Thyroid gland (tissue), 4 donors: Measurements from ENCODE around the gene LPP. TPM values are rescaled to one million over a fixed set of nuclear protein-coding genes. Genes with fewer than 3 reads are reported as not detected.

ENCODE experiments used
- DNase-seq, 2 donors: peaks; one replicate each; pipeline ENCODE4 v3.0.0-alpha.2; 2019
- H3K27ac ChIP-seq, 3 donors: fragments of 200-600 bp; sonication (generic); 1 replicate in 2 of 3; 2 replicates in 1 of 3; pipeline ENCODE4 v1.5.1; 2016 to 2019; ENCODE audit warnings: mild to moderate bottlenecking in 1 of 3, moderate library complexity in 1 of 3
- H3K27me3 ChIP-seq: fragments of 200-600 bp; sonication (generic); one replicate; pipeline ENCODE4 v1.5.1; 2019
- H3K36me3 ChIP-seq, 2 donors: fragments of 200-600 bp; sonication (generic); one replicate each; pipeline ENCODE4 v1.5.1; 2016 to 2019
- H3K4me1 ChIP-seq, 2 donors: fragments of 200-600 bp; sonication (generic); one replicate each; pipeline ENCODE4 v1.5.1; 2017 to 2019
- H3K4me3 ChIP-seq, 3 donors: fragments of 200-600 bp; sonication (generic); replicated peaks in 1 of 3; 1 replicate in 2 of 3; 2 replicates in 1 of 3; pipeline ENCODE4 v1.5.1; 2016; ENCODE audit warnings: mild to moderate bottlenecking in 1 of 3
- H3K9me3 ChIP-seq: fragments of 200-600 bp; sonication (generic); one replicate; pipeline ENCODE4 v1.5.1; 2017
- CTCF ChIP-seq, 6 experiments: fragments of 200-600 bp in 3 of 6; fragments of 450-650 bp in 3 of 6; sonication (generic) in 3 of 6; IDR thresholded peaks; one replicate each; pipeline ENCODE4 v1.5.1; 2016 to 2019; ENCODE audit warnings: antibody characterized with exemption in 6 of 6, mild to moderate bottlenecking in 2 of 6, inconsistent platforms in 1 of 6, moderate library complexity in 1 of 6
- POLR2A ChIP-seq, 2 donors: fragments of 450-650 bp; IDR thresholded peaks; one replicate each; pipeline ENCODE4 v1.6.1; 2017; ENCODE audit warnings: antibody characterized with exemption in 2 of 2, mild to moderate bottlenecking in 2 of 2, moderate library complexity in 1 of 2
- WGBS, 2 donors: methylation state at CpG; one replicate each; pipeline ENCODE4 v1.1.5; 2017; 5-methylcytosine and 5-hydroxymethylcytosine counted together
- intact Hi-C: fragments of 100-400 bp; cut with DNase I; formaldehyde crosslinking; loops from one replicate; pipeline ENCODE4 v1.15.1; 2023
- total RNA-seq, 4 donors: library from RNA; depleted of rRNA; stranded (reverse); fragments of >200 nt; gene quantifications; one replicate each; pipeline ENCODE4 v1.2.3, GENCODE V29; 2016

The LPP gene
- total RNA-seq, 4 donors from 2014 or later: 79.0 to 141 (median 82.8) TPM

- Histone ChIP-seq H3K27ac (peak overlapping the region; percentile 87 to 91 (median 88)), H3K4me3 (peak overlapping the region; percentile 27 to 94 (median 88)), H3K36me3 (no peaks in the 10 kb centered on the region), H3K27me3 (no peaks in the 10 kb centered on the region), H3K9me3 (no peaks in the 10 kb centered on the region), H3K4me1 (peaks cover 0 to 18% of the 10 kb centered on the region in 2 donors)
- peak; percentile 82 to 85 for DNase-seq
- WGBS, 2 donors: 1 to 2% methylated on average over 19 to 33 of the region's 36 CpGs
- TF ChIP-seq POLR2A (IDR thresholded peaks at IDR 0.05) (no peak), CTCF (IDR thresholded peaks at IDR 0.05) (no peak)
- intact Hi-C loops: loop anchor here (10.0 kb wide), 1 partner anchor 399 kb away; no protein-coding TSS in a partner anchor
Measured at GRCh38 chr3:188153437-188154013, 432 bp upstream of the LPP start.

- no peaks in the 10 kb centered on the region for H3K36me3 ChIP-seq
- 65 to 67% methylated on average over 8 of the region's 8 CpGs for WGBS, 2 donors
- H3K4me3 ChIP-seq: peak overlapping the region in 2 of 3 donors; percentile 88 to 94
- DNase-seq: no peak
- no peaks in the 10 kb centered on the region for H3K27me3 ChIP-seq
- H3K27ac ChIP-seq: peak overlapping the region; percentile 87 to 91 (median 88)
- no peaks in the 10 kb centered on the region for H3K9me3 ChIP-seq
- intact Hi-C loops: loop anchor here (10.0 kb wide), 1 partner anchor 400 kb away; no protein-coding TSS in a partner anchor
- TF ChIP-seq CTCF (IDR thresholded peaks at IDR 0.05) (no peak), POLR2A (IDR thresholded peaks at IDR 0.05) (no peak)
- peaks cover 8 to 27% of the 10 kb centered on the region in 2 donors for H3K4me1 ChIP-seq
Measured at GRCh38 chr3:188154809-188155574, 1.0 kb downstream of the LPP start.

GRCh38 chr3:188156056-188156455 lies 2.1 kb downstream of the LPP start:
- Histone ChIP-seq H3K4me1 (peaks cover 8 to 27% of the 10 kb centered on the region in 2 donors), H3K27me3 (no peaks in the 10 kb centered on the region), H3K27ac (no peak overlapping the region), H3K36me3 (no peaks in the 10 kb centered on the region), H3K9me3 (no peaks in the 10 kb centered on the region), H3K4me3 (no peak overlapping the region)
- intact Hi-C loops: loop anchor here (10.0 kb wide), 1 partner anchor 401 kb away; no protein-coding TSS in a partner anchor
- no peak for DNase-seq
- TF ChIP-seq POLR2A (IDR thresholded peaks at IDR 0.05) (no peak), CTCF (IDR thresholded peaks at IDR 0.05) (no peak)
- WGBS, 2 donors: 94 to 96% methylated on average over 2 of the region's 2 CpGs

- Histone ChIP-seq H3K4me1 (peaks cover 8 to 25% of the 10 kb centered on the region in 2 donors), H3K9me3 (no peaks in the 10 kb centered on the region), H3K27me3 (no peaks in the 10 kb centered on the region), H3K36me3 (no peaks in the 10 kb centered on the region), H3K27ac (no peak overlapping the region), H3K4me3 (no peak overlapping the region)
- intact Hi-C loops: loop anchor here (10.0 kb wide), 1 partner anchor 403 kb away; no protein-coding TSS in a partner anchor
- TF ChIP-seq CTCF (IDR thresholded peaks at IDR 0.05) (no peak), POLR2A (IDR thresholded peaks at IDR 0.05) (no peak)
- 88 to 92% methylated on average over 6 of the region's 6 CpGs for WGBS, 2 donors
- no peak for DNase-seq
Measured at GRCh38 chr3:188157407-188157806, 3.5 kb downstream of the LPP start.

GRCh38 chr3:188157971-188158370 lies 4.0 kb downstream of the LPP start:
- 69 to 81% methylated on average over 5 of the region's 5 CpGs for WGBS, 2 donors
- Histone ChIP-seq H3K4me3 (no peak overlapping the region), H3K27me3 (no peaks in the 10 kb centered on the region), H3K27ac (no peak overlapping the region), H3K4me1 (peaks cover 8 to 20% of the 10 kb centered on the region in 2 donors), H3K36me3 (no peaks in the 10 kb centered on the region), H3K9me3 (no peaks in the 10 kb centered on the region)
- no peak for TF ChIP-seq CTCF (IDR thresholded peaks at IDR 0.05)
- TF ChIP-seq POLR2A (IDR thresholded peaks at IDR 0.05): no peak
- intact Hi-C loops: loop anchor here (10.0 kb wide), 1 partner anchor 403 kb away; no protein-coding TSS in a partner anchor
- DNase-seq: no peak
